ENCODE measurements around the gene PPA1.

- TF ChIP-seq SP1 (CRISPR knock-in tag; conservative IDR thresholded peaks at IDR 0.05) (no peak), TP53 (CRISPR knock-in tag; IDR thresholded peaks at IDR 0.05) (no peak), ZBTB21 (CRISPR knock-in tag; IDR thresholded peaks at IDR 0.05; ENCODE audit: borderline replicate concordance) (no peak), JUN (CRISPR knock-in tag; IDR thresholded peaks at IDR 0.05) (no peak), ZNF263 (CRISPR knock-in tag; IDR thresholded peaks at IDR 0.05; ENCODE audit: low read depth) (no peak), ESRRA (CRISPR knock-in tag; IDR thresholded peaks at IDR 0.05; ENCODE audit: borderline replicate concordance) (no peak), TEAD1 (CRISPR knock-in tag; IDR thresholded peaks at IDR 0.05) (no peak)
- TF ChIP-seq, protein P1, sequence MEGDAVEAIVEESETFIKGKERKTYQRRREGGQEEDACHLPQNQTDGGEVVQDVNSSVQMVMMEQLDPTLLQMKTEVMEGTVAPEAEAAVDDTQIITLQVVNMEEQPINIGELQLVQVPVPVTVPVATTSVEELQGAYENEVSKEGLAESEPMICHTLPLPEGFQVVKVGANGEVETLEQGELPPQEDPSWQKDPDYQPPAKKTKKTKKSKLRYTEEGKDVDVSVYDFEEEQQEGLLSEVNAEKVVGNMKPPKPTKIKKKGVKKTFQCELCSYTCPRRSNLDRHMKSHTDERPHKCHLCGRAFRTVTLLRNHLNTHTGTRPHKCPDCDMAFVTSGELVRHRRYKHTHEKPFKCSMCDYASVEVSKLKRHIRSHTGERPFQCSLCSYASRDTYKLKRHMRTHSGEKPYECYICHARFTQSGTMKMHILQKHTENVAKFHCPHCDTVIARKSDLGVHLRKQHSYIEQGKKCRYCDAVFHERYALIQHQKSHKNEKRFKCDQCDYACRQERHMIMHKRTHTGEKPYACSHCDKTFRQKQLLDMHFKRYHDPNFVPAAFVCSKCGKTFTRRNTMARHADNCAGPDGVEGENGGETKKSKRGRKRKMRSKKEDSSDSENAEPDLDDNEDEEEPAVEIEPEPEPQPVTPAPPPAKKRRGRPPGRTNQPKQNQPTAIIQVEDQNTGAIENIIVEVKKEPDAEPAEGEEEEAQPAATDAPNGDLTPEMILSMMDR (IDR thresholded peaks at IDR 0.05) = no peak
These were observed 57.7 kb downstream of the PPA1 start for GRCh38 chr10:70175516-70175915.
